Stimulated activated CD8-positive, alpha-beta memory T cell treated with anti-CD3 and anti-CD28 coated beads, Interleukin-12 subunit alpha, Interleukin-12 subunit beta, amount 100 ng/mL, for 24 hours (primary cell): Measurements from ENCODE around the gene ATF4.
A peak's percentile ranks its signal among the peaks of the same experiment; 100 is the strongest.
"Not testable (repeated sequence)": the region's sequence is repeated elsewhere in the genome, so short reads cannot be mapped to it uniquely, and the experiment has no call there.

ENCODE experiments used
- DNase-seq: peaks from one replicate; pipeline ENCODE4 v3.0.0-alpha.2; 2020; ENCODE audit errors: extremely low read depth

Gene ATF4

DNA sequence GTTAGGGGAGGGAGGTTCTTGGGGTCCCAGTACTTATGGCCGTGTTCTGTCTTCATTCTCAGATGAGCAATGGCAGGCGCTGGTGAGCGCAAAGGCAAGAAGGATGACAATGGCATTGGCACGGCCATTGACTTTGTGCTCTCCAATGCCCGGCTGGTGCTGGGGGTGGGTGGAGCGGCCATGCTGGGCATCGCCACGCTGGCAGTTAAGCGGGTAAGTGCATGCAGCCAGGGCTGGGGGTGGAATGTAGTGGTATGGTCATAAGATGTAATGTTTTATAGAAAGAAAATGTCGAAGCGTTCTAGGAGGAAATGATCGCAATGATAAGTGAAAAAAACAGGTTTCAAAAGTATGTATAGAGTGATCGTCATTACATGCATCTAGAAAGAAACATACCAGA, 9.1 kb upstream of the ATF4 start:
- DNase-seq = no peak

DNA sequence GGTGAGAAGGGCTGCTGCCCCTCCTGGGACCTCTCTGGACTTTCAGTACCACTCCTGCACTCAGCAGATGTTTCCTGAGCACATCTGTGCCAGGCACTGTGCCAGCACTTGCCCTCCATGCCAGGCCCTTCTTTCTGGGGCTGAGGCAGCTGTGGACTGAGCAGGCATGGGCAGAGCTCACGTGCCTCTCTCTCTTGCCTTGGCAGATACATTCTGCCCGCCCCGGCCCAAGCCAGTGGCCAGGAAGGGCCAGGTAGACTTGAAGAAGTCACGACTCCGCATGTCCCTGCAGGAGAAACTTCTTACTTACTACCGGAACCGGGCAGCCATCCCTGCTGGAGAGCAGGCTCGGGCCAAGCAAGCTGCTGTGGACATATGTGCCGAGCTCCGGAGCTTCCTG, 8.3 kb upstream of the ATF4 start:
- no peak for DNase-seq

DNA sequence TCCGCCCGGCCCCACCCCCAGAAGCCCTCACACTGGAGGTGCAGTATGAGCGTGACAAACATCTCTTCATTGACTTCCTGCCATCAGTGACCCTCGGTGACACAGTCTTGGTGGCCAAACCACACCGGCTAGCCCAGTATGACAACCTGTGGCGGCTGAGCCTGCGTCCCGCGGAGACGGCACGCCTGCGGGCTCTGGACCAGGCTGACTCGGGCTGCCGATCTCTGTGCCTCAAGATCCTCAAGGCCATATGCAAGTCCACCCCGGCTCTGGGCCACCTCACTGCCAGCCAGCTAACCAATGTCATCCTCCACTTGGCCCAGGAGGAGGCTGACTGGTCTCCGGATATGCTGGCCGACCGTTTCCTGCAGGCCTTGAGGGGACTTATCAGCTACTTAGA, 6.6 kb upstream of the ATF4 start:
- no peak for DNase-seq

DNA sequence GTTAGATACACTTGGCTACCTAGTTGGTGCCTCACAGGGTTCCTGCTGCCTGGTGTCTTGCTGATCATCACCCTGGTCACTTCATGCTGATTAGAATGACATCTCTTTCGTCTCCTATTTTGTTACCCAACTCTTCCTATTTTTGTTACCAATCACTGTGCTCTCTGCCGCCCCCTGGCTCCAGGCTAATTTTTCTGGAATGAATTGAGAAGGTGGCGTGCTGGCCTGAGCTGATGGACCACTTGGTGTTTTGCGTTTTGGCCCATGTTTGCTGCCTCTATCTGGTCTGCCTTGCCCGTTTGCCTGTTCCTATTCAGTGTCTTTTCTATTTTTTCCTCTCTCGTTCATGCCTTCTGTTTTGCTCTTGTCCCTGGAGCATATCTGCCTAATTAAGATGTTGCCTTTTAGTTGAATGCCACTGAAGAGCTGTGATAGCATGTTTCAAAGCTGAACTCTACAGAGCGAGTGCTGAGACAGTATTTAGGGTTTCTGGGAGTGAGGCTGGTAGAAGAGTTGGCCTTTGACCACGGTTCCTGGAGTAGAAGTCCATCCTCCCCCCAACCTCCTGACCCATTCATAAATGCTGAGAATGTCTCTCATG, 5.9 kb upstream of the ATF4 start:
- DNase-seq = no peak

DNA sequence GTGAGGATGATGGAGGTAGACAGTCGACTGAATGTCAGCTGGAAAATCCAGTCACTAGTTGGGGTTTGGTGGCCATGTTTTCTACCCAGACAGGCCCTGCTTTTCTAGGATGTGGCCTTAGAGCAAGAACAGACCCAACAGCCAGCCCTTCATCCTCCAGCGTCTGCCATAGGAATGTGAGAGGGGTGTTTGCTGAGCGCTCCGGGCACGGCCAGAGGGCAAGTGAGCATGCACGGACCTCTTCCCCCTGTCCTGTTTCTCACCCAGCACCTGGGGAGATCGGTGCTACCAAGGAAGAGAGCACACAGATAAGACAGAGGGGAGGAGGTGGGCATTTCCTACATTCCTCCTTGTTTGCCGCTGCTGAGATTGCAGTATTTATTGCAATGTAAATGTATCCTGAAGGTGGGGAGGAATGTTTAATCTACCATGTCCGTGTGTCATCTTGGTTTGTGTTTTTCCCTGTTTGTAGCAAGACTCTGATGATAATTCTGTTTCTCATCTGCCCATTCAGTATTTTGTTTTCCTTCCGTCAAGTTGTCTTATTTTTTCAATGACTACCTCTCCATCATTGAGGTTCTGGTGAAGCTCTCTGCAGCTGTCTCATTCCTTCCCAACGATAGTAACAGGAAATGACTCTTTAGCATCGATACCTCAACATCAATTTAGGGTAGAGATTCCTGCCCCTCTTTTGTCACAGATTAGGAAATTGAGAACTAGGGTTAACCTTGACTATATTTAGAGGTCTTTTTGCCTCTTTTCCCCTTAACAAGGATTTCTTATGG, 4.9 kb upstream of the ATF4 start:
- no peak for DNase-seq

DNA sequence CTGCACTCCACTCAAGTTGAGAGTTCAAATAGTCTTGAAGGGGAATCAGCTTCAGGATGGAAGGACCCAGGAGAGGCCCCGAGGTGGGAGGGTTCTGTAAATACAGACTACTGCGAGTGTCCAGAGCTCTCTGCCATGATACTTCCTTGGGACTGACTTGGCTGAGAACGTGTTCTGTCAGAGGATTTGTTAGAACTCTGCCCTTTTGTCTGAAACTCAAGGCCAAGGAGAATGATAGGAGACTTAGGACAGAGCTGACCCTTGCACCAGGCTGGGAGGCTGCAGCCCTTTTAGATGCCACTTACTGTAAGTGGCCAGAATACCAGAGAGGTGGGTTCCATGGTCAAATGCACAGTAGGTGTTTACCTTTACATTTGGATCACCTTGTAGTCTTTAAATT, 2.9 kb upstream of the ATF4 start:
- DNase-seq = no peak

DNA sequence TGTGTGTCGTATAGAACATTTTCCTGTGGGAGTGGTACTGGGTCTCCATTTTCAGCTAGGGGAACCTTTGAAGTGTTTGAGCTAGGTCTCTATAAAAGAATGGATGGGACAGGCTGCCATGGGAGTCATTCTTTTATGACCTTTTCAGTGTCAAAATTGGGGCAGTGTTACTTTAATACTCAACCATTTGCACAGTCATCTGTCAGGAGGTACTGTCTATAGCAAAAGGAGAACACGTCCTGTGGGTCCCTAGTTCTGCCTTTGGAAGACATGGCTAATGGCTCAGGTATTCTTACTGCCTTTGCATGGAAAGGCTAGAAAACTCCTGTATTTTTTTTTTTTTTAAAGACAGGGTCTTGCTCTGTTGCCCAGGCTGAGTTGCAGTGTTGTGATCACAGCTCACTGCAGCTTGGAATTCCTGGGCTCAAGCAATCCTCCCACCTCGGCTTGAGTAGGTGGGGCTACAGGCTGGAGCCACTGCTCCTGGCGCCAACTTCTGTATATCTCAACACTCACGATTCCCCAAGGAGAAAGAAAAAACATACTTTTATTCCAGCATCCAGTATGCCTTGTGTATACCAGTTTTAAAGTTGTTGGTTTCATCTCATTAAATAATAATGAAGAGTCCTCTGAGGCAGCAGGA, 2.1 kb upstream of the ATF4 start:
- no peak for DNase-seq

DNA sequence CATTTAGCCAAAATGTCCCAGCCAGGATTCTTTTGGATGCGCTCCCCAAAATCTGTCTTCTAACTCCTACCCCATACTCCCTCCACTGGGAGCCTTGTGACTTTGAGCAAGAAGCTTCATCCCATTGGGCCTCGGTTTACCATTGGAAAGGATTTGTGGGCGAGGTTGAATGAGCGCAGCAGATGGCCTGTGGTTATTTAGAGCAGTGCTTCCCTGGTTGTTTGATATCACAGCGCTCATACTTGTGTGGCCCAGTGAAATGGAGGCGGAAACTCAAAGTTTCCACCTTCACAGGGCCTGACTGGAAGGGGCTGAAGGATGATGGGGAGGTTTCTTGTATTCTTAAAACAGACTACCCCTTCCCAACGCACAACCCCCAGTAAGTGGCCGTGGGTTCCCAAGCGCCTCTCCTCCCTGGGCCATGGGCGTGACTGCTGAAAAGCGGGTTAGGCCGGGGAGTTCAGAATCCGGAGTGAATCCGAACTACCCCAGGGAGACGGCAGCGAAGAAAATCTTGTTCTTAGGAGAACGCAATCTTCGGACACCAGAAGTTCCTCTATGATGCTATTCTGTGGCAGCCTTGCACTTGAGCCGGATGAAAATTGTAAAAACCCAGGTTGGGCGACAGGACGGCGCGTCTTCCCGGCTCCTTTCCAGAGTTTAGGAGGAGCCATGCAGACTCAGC, 1.2 kb upstream of the ATF4 start:
- no peak for DNase-seq

DNA sequence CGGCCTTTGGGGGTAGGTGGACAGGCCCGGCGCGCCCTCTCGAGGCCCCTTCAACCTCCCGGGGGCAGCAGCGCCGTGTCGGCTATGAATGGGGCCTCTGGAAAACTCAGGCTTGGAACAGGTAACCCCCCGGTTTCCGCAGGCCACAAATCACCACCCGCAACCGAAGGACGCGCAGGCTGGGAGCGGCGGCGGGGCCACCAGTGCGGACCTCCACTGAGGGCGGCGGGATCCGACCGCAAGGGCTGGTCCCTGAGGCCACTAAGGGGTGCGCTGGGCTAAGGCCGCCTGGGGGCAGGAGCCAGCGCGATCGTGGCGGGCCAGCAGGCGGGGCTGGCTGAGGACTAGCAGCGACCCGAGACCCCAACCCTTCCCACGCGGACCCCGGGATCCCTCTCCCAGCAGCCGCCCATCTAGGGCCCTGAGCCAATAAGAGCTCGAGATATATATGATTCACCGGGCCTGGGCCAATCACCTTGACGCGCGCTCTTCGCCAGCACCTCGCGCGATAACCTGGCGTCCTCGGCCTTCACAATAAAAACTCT, 609 bp upstream of the ATF4 start:
- peak; percentile 88 for DNase-seq

DNA sequence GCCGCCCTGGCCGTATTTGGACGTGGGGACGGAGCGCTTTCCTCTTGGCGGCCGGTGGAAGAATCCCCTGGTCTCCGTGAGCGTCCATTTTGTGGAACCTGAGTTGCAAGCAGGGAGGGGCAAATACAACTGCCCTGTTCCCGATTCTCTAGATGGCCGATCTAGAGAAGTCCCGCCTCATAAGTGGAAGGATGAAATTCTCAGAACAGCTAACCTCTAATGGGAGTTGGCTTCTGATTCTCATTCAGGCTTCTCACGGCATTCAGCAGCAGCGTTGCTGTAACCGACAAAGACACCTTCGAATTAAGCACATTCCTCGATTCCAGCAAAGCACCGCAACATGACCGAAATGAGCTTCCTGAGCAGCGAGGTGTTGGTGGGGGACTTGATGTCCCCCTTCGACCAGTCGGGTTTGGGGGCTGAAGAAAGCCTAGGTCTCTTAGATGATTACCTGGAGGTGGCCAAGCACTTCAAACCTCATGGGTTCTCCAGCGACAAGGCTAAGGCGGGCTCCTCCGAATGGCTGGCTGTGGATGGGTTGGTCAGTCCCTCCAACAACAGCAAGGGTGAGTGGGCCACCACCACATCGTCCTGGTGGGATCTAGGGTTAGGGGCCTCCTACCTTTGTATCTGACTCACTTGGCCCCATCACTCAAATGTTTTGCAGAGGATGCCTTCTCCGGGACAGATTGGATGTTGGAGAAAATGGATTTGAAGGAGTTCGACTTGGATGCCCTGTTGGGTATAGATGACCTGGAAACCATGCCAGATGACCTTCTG, 934 bp downstream of the ATF4 start:
- not testable (repeated sequence) for DNase-seq

DNA sequence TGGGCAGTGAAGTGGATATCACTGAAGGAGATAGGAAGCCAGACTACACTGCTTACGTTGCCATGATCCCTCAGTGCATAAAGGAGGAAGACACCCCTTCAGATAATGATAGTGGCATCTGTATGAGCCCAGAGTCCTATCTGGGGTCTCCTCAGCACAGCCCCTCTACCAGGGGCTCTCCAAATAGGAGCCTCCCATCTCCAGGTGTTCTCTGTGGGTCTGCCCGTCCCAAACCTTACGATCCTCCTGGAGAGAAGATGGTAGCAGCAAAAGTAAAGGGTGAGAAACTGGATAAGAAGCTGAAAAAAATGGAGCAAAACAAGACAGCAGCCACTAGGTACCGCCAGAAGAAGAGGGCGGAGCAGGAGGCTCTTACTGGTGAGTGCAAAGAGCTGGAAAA, 1.7 kb downstream of the ATF4 start:
- DNase-seq = not testable (repeated sequence)

DNA sequence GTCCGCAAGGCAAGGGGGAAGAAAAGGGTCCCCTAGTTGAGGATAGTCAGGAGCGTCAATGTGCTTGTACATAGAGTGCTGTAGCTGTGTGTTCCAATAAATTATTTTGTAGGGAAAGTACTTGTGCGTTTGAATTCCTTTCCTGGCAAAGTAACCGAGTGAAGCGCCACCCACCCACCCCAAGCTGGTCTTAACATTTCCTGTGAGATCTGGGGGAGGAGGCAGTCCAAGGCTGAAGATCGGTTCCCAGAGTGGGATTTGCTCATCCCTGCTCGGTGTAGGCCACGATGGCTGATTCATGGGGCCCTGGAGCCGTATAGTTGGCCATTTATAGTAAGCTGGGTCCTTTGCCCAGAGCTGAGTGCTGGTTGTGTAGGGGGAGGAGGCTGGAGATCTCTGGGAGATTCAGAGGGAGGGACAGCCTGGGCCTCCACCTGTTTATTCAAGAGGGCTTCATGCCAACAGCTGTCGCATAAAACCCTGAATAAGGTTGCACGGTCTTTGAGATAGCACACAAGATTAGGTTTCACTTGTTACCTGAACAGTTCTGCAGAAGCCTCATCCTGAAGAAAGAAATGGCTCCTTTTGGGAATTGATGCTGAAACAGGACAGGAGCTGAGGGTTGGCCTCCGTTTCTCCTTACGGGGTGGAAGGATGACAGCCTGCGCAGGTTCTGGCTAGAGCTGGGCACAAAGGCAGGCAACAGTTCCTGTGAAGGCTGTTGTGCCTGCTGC, 2.4 kb downstream of the ATF4 start:
- DNase-seq = no peak

DNA sequence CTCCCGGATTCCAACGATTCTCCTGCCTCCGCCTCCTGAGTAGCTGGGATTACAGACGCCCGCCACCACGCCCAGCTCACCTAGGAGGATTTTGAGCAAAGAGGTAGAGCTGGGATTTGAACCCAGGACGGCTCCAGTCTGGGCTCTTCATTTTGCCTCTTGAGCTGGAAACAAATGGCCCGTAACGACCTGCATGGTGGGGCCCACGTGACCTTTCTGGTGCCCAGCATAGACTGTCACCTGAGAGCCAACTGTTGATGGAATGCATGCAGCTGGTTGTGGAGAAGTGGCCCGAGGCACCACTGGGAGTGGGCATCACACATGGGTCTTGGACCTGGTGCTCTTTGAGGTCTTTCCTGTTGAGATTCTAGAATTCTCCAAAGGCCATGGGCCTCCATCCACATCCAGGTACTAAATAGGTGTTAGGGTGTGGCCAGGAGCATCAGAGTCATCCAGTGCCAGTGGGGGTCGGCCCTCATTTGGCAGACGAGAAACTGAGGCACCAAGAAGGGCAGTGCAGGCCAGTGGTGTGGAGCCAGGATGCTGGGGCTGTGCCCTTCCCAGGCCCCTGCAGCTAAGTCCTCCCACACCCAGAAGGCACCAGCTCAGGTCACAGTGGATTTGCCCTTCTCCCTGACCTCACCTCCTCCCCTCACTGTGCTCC, 3.9 kb downstream of the ATF4 start:
- no peak for DNase-seq

DNA sequence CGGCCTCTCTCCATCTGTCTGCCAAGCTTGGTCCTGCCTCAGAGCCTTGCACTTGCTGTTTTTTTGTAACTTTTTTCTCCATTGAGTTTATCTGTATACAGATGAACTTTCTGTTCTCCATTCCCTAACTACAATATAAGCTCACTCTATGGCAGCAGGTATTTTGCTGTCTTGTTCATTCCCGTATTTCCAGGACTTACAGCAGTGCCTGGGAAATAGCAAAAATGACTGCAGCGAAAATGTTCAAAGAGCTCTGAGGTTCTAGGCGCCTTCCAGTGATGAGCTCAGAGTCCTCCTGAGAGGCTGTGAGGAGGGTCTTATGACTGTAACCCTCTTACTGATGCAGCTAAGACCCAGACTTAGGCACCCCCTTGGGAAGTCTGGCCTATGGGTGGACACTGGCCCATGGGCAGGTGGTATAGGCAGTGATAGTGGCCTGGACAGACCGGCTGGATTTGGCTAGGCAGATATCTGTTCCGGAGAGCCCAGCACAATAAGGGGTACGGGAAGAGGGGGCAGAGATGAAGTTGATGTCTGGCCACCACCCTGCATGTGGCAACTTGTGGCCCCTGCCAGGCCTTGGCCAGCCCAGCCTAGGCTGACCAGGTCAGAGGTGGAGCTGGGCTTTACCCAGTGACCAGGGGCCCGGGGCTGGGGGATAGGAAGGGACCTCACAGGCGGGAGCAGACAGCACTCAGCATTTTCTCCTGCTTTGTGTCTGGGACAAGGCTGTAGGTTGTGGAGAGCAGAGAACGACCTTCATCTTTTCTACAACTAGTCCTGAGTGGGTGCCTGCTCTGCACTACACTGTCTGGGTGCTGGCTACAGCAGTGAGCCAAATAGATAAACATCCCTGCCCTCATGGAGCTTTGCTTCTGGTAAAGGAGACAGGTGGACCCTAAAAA, 4.6 kb downstream of the ATF4 start:
- no peak for DNase-seq

DNA sequence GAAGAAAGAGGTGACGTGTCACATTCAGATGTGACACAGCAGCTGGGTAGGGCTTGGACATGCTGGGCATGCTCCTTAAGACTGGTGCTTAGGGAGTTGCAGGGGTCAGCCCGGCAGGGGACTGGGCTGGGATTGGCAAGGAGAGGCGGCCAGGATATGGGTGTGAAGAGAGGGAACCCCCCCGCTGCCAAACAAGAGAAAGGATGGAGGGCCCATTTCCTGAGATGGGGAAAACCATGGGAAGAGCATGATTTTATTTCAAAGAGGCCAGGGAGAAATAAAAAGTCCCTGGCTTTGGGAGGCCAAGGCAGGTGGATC, 5.3 kb downstream of the ATF4 start:
- no peak for DNase-seq

DNA sequence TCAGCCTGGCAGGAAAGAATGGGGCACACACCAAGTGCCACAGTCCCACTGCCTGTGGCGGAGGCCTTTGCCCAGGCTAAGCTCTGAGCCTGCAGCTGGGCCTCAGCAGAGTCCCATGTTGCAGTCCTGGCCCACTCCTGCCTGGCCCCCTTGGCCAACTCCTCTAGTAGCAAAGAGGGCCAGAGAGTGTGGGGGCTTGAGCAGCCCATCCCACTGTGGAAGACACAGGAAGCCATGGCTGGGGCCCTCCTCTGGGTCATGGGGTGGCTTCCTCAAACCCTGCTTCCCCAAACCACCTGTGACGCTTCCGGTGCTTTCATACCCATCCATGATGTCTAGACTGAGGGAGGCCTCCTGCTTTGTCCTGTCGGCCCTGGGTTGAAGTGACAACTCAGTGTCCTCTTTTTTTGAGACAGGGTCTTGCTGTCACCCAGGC, 6.4 kb downstream of the ATF4 start:
- DNase-seq = no peak

DNA sequence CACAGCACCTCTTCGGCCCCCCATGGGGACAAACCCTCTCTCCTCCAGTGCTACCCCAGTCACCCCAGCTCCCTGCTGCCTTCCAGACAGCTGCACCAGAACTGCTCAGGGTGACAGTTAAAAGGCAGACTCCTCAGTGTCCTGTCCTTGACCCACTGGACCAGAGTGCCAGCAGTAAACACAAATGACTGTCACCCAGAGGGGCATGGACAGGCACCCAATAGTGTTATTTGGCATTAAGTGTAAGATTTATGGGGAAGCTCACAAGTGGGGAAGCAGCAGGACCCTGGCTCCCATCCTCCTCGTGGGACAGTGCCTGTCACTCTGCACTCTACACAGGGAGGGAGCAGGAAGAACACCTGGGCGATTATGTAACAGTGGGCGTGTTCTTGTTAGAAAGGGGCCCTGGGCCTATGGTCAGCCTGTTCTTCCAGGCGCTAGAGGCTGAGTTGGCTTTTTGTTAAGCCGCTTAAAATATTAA, 7.2 kb downstream of the ATF4 start:
- no peak for DNase-seq

DNA sequence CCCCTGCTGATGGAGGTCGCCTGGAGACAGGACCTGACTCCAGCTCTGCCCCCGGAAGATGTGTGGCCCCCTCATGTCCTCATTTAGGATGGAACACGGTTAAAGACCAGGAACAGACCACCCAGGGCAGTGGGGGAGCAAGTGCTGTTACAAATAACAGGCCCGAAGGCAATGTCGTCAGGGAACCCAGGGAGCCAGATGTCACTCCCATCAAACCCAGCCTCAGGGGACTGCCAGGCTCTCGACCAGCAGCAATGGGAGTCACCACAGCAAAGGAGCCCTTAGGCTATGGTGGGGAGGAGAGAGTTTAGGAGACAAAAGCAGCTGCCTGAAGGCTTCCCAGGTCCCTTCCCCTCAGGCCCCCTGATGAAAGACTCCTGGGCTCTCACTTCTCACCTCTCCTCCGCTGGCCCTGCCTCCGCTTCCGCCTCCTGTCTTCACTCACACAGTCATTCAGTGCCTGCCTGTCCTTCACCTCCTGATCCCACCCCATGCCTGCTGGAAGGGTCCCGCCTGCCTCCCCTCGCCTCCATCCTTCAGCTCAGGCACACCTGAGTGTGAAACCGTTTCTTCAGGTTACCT, 7.8 kb downstream of the ATF4 start:
- no peak for DNase-seq
